Fibroblast of pulmonary artery (primary cell): ENCODE data around the gene CCDC88C.

Experiments used
- DNase-seq: peaks from one replicate; pipeline ENCODE4 v3.0.0-alpha.2; 2010; ENCODE audit warnings: low read depth
- H3K4me3 ChIP-seq: replicated peaks from 2 replicates; pipeline ENCODE4 v1.5.1; 2011; ENCODE audit warnings: low read depth, mild to moderate bottlenecking, control low read depth, low read length, moderate library complexity
- TF ChIP-seq, protein P1 (sequence below): IDR thresholded peaks from 2 replicates; pipeline ENCODE4 v1.5.1; 2011; ENCODE audit warnings: mild to moderate bottlenecking, control low read depth, low read length, inconsistent platforms; ENCODE audit errors: missing control alignments

CCDC88C gene

DNA sequence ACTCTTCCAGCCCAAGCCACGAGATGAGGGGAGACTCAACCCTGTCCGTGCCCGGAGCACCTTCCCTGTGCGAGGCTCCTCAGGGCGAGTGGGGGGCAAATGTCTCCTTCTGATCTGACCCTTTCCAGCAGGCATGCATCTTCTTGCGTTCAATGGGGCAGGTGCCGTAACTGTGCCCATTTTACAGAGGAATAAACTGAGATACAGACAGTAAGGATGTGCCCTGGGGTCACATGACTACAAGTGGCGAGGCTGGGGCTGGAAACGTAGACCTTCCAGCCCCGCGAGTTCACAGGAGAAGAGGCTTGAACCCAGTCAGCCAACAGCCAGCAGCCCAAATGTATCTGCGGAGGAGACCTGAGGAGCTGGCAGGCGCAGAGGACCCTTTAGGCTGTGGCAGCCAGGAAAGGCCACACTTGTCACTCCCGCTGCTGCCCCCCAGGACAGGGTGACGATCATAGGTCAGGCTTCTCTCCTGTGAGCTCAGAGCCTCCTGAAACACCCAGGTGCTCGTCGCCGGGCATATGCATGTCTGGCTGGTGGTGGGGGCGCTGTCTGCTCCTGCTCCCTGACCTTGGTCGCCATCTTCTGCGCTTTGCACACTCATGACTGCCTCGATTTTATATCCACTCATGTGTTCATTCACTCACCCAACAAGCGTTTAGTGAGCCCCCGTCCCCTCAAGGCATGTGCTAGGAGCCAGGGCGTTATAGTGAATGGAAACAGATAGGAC lies 41.7 kb downstream of the CCDC88C start:
- no peak for DNase-seq
- H3K4me3 ChIP-seq, result no peak overlapping the region
- TF ChIP-seq, protein P1, sequence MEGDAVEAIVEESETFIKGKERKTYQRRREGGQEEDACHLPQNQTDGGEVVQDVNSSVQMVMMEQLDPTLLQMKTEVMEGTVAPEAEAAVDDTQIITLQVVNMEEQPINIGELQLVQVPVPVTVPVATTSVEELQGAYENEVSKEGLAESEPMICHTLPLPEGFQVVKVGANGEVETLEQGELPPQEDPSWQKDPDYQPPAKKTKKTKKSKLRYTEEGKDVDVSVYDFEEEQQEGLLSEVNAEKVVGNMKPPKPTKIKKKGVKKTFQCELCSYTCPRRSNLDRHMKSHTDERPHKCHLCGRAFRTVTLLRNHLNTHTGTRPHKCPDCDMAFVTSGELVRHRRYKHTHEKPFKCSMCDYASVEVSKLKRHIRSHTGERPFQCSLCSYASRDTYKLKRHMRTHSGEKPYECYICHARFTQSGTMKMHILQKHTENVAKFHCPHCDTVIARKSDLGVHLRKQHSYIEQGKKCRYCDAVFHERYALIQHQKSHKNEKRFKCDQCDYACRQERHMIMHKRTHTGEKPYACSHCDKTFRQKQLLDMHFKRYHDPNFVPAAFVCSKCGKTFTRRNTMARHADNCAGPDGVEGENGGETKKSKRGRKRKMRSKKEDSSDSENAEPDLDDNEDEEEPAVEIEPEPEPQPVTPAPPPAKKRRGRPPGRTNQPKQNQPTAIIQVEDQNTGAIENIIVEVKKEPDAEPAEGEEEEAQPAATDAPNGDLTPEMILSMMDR, result no peak

DNA sequence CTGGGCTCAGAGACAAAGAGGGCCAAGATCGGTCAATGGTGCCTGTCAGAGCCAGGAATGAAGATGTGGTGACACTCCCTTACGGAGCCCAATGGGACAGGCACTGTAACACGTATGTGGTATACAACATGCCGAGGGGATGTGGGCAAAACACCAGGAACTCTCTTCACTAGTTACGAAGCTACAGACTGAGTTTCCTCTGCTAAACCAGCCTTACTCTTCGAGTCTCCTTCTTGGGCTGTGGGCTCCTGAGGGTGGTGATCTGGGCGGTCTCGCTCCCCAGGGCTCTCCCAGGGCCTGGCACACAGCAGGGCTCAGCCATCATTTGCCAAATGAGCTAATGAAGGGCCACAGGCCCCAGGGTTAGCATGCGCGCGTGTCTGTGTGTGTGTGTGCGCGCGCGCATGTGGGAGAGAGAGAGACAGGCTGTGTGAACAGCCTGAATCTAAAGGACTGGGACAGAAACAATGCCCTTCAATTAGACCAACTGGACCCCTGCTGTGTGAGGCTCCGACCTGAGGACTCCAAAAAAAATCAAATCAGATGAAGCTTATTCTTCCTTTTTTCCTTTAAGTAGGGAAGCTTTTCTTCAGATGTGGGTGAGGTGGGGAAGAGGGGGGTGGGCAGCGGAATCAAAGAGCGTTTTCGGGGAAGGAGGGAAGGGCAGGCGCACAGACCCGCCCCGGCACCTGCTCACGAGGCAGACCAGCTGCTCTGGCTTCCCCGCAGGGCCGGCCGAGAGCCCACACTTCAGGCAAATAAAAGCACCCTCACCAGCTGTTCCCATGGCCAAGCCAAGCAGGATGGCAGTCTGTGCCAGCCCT lies 42.5 kb downstream of the CCDC88C start:
- DNase-seq, result no peak
- no peak overlapping the region for H3K4me3 ChIP-seq
- TF ChIP-seq, protein P1, result no peak

DNA sequence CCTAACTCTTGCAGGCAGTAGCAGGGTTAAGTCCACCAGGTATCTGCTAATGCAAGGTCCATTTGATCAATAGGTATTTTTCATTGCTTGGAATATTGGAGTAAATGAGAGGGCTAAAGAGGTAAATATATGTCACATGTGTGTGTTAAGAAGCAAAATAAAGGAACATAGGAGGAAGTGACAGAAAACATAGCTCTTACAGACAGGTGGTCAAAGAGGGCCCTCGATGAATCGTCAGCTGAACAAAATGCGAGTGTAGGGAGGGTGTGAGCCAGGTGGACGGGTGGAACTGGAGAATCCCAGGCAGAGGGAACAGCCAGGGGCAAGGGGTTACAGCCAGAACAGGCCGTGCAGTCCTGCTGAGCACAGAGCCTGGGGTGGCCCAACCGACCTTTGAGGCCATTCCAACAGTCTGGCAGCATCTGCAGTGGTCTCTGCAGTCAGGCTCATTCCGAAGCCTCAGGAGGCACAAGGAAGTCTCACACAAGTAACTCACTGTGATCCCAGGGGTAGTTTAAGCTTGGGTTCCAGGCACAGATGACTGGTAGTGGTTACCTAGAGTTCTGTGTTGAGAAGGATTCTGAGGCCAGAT lies 43.2 kb downstream of the CCDC88C start:
- H3K4me3 ChIP-seq, result no peak overlapping the region
- TF ChIP-seq, protein P1, result no peak
- DNase-seq, result no peak

DNA sequence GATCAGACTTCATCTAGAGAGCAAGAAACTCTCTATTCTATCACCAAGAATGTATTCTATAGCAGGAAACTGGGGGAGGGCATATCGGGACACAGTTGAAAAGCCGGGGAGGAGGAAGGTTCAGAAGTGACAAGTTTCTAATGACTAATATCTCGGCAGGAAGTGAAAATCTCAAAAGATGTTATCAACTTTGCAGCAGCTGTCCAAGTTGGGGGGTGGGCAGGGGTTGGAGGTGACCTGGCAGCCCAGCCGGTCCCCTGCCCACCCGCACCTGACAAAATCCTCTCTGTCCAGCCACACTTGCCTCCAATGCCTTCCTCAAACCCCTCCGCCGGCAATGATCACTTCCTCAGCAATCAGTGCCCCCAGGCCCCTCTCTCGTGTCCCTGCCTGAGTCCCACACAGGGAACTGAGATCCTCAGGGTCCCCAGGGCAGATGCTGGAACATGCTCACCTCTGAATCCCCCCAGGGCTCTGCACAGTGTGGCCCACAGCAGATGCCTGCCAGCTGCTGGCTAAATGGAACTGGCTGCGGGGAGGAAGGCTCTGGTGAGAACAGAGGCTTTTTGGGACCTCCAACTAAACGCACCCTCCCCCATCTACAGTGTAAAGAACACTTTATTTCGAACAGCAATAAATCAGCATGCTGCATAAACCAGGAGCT lies 43.9 kb downstream of the CCDC88C start:
- no peak for DNase-seq
- TF ChIP-seq, protein P1, result no peak
- H3K4me3 ChIP-seq, result no peak overlapping the region

DNA sequence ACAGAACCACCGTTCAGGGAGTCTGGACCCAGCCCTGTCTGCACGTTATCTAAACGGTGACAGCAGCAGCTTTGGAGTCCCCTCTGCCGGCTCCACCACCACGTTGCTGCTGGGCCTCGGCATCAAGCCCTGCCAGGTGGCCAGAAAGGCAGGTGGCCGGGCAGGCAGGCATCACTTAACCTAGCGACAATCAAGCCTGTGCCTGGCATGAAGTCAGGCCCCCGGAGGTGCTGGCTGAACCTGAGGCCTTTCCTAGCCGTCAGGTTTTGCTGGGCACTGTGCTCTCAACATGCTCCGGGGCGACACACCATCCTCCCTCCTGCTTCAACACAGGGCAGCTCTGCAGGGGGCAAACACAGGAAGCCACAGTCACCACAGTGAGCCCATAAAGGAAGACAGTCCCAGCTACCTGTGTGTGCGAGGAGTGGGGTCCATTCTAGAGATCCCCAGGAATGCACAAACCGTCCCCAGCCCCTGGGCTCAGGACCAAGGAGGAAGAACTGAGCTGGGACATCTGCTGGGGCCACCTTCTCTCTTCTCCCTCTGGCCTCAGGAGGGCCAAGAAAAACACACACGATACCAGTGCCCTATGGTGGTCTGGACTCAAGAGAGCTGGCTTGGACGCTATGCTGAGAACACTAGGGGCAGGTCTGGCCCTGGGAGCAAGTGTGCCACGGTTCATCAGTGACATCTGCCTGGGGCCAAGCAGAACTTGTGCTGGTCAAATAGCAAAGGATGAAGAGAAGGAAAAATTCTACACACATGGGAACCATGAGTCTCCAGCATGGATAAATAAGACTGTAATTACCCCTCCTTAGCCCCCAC lies 44.7 kb downstream of the CCDC88C start:
- H3K4me3 ChIP-seq, result no peak overlapping the region
- TF ChIP-seq, protein P1, result no peak
- no peak for DNase-seq

DNA sequence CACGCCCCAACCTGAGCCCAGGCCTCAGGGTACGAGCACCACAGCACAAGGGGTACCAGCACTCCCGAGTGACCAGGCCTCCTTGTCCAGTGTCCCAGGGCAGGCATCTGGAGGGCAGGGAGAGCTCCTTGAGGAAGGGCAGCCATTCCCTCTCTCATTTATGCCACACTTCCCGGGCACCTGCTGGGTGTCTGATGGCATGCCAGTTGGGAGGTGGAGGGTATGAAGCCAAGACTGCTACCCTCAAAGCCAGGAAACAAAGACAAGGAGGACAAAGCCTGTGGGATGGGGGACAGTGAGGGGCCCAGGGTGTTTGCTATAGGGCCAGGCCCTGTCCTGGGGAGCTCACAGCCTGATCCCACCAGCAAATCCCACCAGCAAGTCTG lies 45.6 kb downstream of the CCDC88C start:
- TF ChIP-seq, protein P1, result no peak
- no peak overlapping the region for H3K4me3 ChIP-seq
- DNase-seq, result no peak
